ENCODE results near the gene MINDY4.

DNA sequence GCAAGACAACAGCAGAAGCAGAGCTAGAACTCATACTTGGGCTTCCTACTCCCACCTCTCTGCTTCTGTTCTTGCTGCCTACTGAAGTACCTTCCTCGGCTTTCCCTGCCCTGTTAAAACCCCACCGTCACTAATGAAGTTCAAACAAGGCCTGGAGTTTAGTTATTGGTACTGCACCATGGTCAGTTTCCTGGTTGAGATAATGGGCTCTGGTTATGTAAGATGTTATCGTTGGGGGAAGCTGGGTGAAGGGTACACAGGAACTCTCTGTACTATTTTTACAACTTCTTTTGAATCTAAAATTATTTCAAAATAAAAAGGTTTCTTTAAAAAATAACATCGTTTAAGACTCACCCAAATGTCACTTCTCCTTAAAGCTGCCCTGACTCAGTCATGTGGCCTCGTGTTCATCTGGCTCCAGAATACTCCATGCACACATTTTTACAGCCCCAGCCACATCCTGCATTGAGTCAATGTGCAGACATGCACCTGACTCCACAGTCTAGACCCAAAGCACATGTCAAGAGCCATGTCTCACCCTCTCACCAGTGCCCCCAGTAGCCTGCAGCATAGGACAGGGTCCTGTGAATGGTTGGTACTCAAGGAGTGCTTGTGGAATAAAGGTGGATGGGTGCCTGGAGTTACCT is 103.6 kb downstream of the MINDY4 start:
- TF ChIP-seq TAF1 (IDR thresholded peaks at IDR 0.05; ENCODE audit: low read depth) (no peak), ZBTB7A (IDR thresholded peaks at IDR 0.05; ENCODE audit: low read depth) (no peak), RAD21 (IDR thresholded peaks at IDR 0.05; ENCODE audit: low read depth) (no peak), TCF12 (IDR thresholded peaks at IDR 0.05; ENCODE audit: low read depth) (no peak)
